Measurements from ENCODE around the gene LYSMD2. TPM values are rescaled to one million over a fixed set of nuclear protein-coding genes. Genes with fewer than 3 reads are reported as not detected.

LYSMD2 gene
- total and polyA plus RNA-seq, 2 experiments from 2014 or later, result 5.4 to 5.9 TPM

- Mint-ChIP-seq H3K27ac (no peak within 1 kb of the TSS), H3K27me3 (ENCODE audit: insufficient read depth, low read depth, poor library complexity) (peaks cover 38% of the 10 kb centered on the region)
- no peak within 1 kb of the TSS for H3K27ac ChIP-seq (ENCODE audit: low read depth)
Observed at GRCh38 chr15:51750792-51751696, 13.6 kb upstream of the LYSMD2 start, which contains the start of gene TMOD2. TSS of gene TMOD2 (plus strand) at chr15:51751597. CDS start at chr15:51766442, 14,845 bp downstream.

GRCh38 chr15:51750186-51750585 is 12.7 kb upstream of the LYSMD2 start:
- no peaks in the 10 kb centered on the region; the same call in 1 of the 2 replicates for H3F3A ChIP-seq (replicated peaks; ENCODE audit: low read depth)
- H3K79me2 ChIP-seq (replicated peaks; ENCODE audit: insufficient read depth), result no peaks in the 10 kb centered on the region
- H3K36me3 Mint-ChIP-seq (ENCODE audit: low read depth), result no peaks in the 10 kb centered on the region
- H3K9me3 Mint-ChIP-seq, result no peaks in the 10 kb centered on the region
- peaks cover 4% of the 10 kb centered on the region; the same call in 1 of the 2 replicates for H4K20me1 ChIP-seq (replicated peaks; ENCODE audit: insufficient read depth)
- peaks cover 38% of the 10 kb centered on the region for H3K27me3 Mint-ChIP-seq (ENCODE audit: insufficient read depth, low read depth, poor library complexity)
- ATAC-seq, result no peak
- H3K4me1 Mint-ChIP-seq, result peaks cover 9% of the 10 kb centered on the region
- peak overlapping the region; percentile 84; the same call in 1 of the 2 replicates for H3K4me2 ChIP-seq
- peaks cover 50% of the 10 kb centered on the region for H3K27me3 ChIP-seq (ENCODE audit: insufficient read depth)
- H3K4me3 ChIP-seq, result peak overlapping the region; percentile 95; the same call in 1 of the 2 replicates
- H3K27ac Mint-ChIP-seq, result no peak overlapping the region
- no peak overlapping the region for H3K27ac ChIP-seq (ENCODE audit: low read depth)
- H3K9me2 ChIP-seq (ENCODE audit: insufficient read depth), result no peaks in the 10 kb centered on the region
- peaks cover 11% of the 10 kb centered on the region; the same call in 1 of the 2 replicates for H3K4me1 ChIP-seq (ENCODE audit: insufficient read depth)
- no peak for DNase-seq (ENCODE audit: low spot score)
- H3K36me3 ChIP-seq (ENCODE audit: insufficient read depth), result no peaks in the 10 kb centered on the region
- H3K4me3 Mint-ChIP-seq, result peak overlapping the region; percentile 92; the same call in 1 of the 3 replicates
- no peak overlapping the region for H2AFZ ChIP-seq
- TF ChIP-seq POLR2AphosphoS5 (IDR thresholded peaks at IDR 0.05; ENCODE audit: low read depth) (no peak), CREB1 (CRISPR knock-in tag; IDR thresholded peaks at IDR 0.05; ENCODE audit: low read depth) (no peak), EZH2 (IDR thresholded peaks at IDR 0.05; ENCODE audit: low read depth, unreplicated experiment) (no peak), JUNB (IDR thresholded peaks at IDR 0.05; ENCODE audit: unreplicated experiment) (no peak), ZNF331 (CRISPR knock-in tag; IDR thresholded peaks at IDR 0.05; ENCODE audit: low read depth) (no peak), STAT1 (IDR thresholded peaks at IDR 0.05; ENCODE audit: unreplicated experiment) (no peak), ZNF114 (CRISPR knock-in tag; IDR thresholded peaks at IDR 0.05) (no peak), EZH2phosphoT487 (IDR thresholded peaks at IDR 0.05; ENCODE audit: unreplicated experiment) (no peak), NANOG (IDR thresholded peaks at IDR 0.05; ENCODE audit: borderline replicate concordance) (no peak)
- TF ChIP-seq, protein P1, sequence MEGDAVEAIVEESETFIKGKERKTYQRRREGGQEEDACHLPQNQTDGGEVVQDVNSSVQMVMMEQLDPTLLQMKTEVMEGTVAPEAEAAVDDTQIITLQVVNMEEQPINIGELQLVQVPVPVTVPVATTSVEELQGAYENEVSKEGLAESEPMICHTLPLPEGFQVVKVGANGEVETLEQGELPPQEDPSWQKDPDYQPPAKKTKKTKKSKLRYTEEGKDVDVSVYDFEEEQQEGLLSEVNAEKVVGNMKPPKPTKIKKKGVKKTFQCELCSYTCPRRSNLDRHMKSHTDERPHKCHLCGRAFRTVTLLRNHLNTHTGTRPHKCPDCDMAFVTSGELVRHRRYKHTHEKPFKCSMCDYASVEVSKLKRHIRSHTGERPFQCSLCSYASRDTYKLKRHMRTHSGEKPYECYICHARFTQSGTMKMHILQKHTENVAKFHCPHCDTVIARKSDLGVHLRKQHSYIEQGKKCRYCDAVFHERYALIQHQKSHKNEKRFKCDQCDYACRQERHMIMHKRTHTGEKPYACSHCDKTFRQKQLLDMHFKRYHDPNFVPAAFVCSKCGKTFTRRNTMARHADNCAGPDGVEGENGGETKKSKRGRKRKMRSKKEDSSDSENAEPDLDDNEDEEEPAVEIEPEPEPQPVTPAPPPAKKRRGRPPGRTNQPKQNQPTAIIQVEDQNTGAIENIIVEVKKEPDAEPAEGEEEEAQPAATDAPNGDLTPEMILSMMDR (conservative IDR thresholded peaks at IDR 0.05; ENCODE audit: low read depth in 2 of 2), result no peak
- TF ChIP-seq, protein P2, sequence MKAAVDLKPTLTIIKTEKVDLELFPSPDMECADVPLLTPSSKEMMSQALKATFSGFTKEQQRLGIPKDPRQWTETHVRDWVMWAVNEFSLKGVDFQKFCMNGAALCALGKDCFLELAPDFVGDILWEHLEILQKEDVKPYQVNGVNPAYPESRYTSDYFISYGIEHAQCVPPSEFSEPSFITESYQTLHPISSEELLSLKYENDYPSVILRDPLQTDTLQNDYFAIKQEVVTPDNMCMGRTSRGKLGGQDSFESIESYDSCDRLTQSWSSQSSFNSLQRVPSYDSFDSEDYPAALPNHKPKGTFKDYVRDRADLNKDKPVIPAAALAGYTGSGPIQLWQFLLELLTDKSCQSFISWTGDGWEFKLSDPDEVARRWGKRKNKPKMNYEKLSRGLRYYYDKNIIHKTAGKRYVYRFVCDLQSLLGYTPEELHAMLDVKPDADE (IDR thresholded peaks at IDR 0.05), result no peak

More at GRCh38 chr15:51750792-51751696, 13.6 kb upstream of the LYSMD2 start, which contains the start of gene TMOD2:
- H3F3A ChIP-seq (replicated peaks; ENCODE audit: low read depth), result no peaks in the 10 kb centered on the region; the same call in 1 of the 2 replicates
- peak within 1 kb of the TSS; percentile 92 for H3K4me3 Mint-ChIP-seq
- H3K79me2 ChIP-seq (replicated peaks; ENCODE audit: insufficient read depth), result no peaks in the 10 kb centered on the region
- no peaks in the 10 kb centered on the region for H3K36me3 Mint-ChIP-seq (ENCODE audit: low read depth)
- DNase-seq (ENCODE audit: low spot score) (peak; percentile 81), ATAC-seq (peak; percentile 93)
- peak within 1 kb of the TSS; percentile 84 for H3K4me2 ChIP-seq
- peaks cover 50% of the 10 kb centered on the region for H3K27me3 ChIP-seq (ENCODE audit: insufficient read depth)
- no peaks in the 10 kb centered on the region for H3K9me2 ChIP-seq (ENCODE audit: insufficient read depth)
- TF ChIP-seq, protein P2 (IDR thresholded peaks at IDR 0.05), result 0 out of 2 replicates have a peak, but pooled peaks have one; percentile 41
- TF ChIP-seq, protein P1 (conservative IDR thresholded peaks at IDR 0.05; ENCODE audit: low read depth in 2 of 2), result no peak
- TF ChIP-seq ZNF331 (CRISPR knock-in tag; IDR thresholded peaks at IDR 0.05; ENCODE audit: low read depth), result no peak
- peak; percentile 36 for TF ChIP-seq EZH2 (IDR thresholded peaks at IDR 0.05; ENCODE audit: low read depth, unreplicated experiment)
- no peak for TF ChIP-seq STAT1 (IDR thresholded peaks at IDR 0.05; ENCODE audit: unreplicated experiment)
- H3K4me1 ChIP-seq (ENCODE audit: insufficient read depth), result peaks cover 11% of the 10 kb centered on the region; the same call in 1 of the 2 replicates
- peak within 1 kb of the TSS; percentile 100 for H2AFZ ChIP-seq
- peaks cover 4% of the 10 kb centered on the region; the same call in 1 of the 2 replicates for H4K20me1 ChIP-seq (replicated peaks; ENCODE audit: insufficient read depth)
- H3K9me3 Mint-ChIP-seq, result no peaks in the 10 kb centered on the region
- H3K4me3 ChIP-seq, result peak within 1 kb of the TSS; percentile 95
- H3K36me3 ChIP-seq (ENCODE audit: insufficient read depth), result no peaks in the 10 kb centered on the region
- peaks cover 9% of the 10 kb centered on the region for H3K4me1 Mint-ChIP-seq
